Common myeloid progenitor, CD34-positive (primary cell): ENCODE measurements around the gene APH1A.

Experiments
- CTCF ChIA-PET: fragments of 350-600 bp; sonication (Branson Sonifier 250); formaldehyde crosslinking; loops from one replicate; lab custom pipeline; 2021; ENCODE audit warnings: antibody characterized with exemption; lab: Charles Lee
- POLR2A ChIA-PET: fragments of 350-600 bp; sonication (Branson Sonifier 250); formaldehyde crosslinking; loops from one replicate; lab custom pipeline; 2021; ENCODE audit warnings: antibody characterized with exemption; lab: Charles Lee
- DNase-seq, 3 donors: peaks; one replicate each; pipeline versions ENCODE4 v3.0.0 to v3.0.0-alpha.2; 2013
- H3K27ac ChIP-seq, 2 experiments: 1 replicate in 1 of 2; 2 replicates in 1 of 2; pipeline ENCODE4 v1.7.0; 2013; ENCODE audit warnings: inconsistent platforms in 2 of 2, low read length in 2 of 2, mild to moderate bottlenecking in 2 of 2, low read depth in 1 of 2, moderate library complexity in 1 of 2; ENCODE audit not compliant: severe bottlenecking in 2 of 2, insufficient read depth in 1 of 2, poor library complexity in 1 of 2
- H3K27me3 ChIP-seq, 5 experiments: replicated peaks in 2 of 5; 1 replicate in 3 of 5; 2 replicates in 2 of 5; pipeline versions ENCODE4 v1.6.1 to v1.7.0; 2013; ENCODE audit warnings: low read length in 4 of 5, mild to moderate bottlenecking in 2 of 5, moderate library complexity in 2 of 5, inconsistent platforms in 1 of 5; ENCODE audit not compliant: insufficient read depth in 5 of 5, control insufficient read depth in 4 of 5
- H3K36me3 ChIP-seq, 4 experiments: 1 replicate in 2 of 4; 2 replicates in 2 of 4; pipeline versions ENCODE4 v1.6.1 to v1.7.0; 2013; ENCODE audit warnings: low read length in 3 of 4, control low read depth in 1 of 4, mild to moderate bottlenecking in 1 of 4; ENCODE audit not compliant: control insufficient read depth in 4 of 4, insufficient read depth in 4 of 4
- H3K4me1 ChIP-seq, 4 experiments: 1 replicate in 3 of 4; 2 replicates in 1 of 4; pipeline versions ENCODE4 v1.6.1 to v1.7.1; 2013; ENCODE audit warnings: low read length in 3 of 4, mild to moderate bottlenecking in 3 of 4, control low read depth in 1 of 4, inconsistent platforms in 1 of 4, moderate library complexity in 1 of 4; ENCODE audit not compliant: control insufficient read depth in 4 of 4, insufficient read depth in 4 of 4; ENCODE audit errors: control extremely low read depth in 1 of 4
- H3K4me3 ChIP-seq, 7 experiments: 1 replicate in 4 of 7; 2 replicates in 3 of 7; pipeline versions ENCODE4 v1.5.1 to v1.7.0; 2013; ENCODE audit warnings: mild to moderate bottlenecking in 7 of 7, low read length in 6 of 7, moderate library complexity in 6 of 7, inconsistent platforms in 2 of 7, low read depth in 2 of 7, control low read depth in 1 of 7; ENCODE audit not compliant: insufficient read depth in 4 of 7, control insufficient read depth in 1 of 7; ENCODE audit errors: extremely low read depth in 1 of 7
- H3K9me3 ChIP-seq, 5 experiments: 1 replicate in 4 of 5; 2 replicates in 1 of 5; pipeline versions ENCODE4 v1.6.1 to v1.7.1; 2013; ENCODE audit warnings: low read length in 4 of 5, mild to moderate bottlenecking in 2 of 5, inconsistent platforms in 1 of 5, low read depth in 1 of 5, moderate library complexity in 1 of 5; ENCODE audit not compliant: control insufficient read depth in 4 of 5, insufficient read depth in 2 of 5; ENCODE audit errors: control extremely low read depth in 1 of 5
- whole genome bisulfite sequencing: methylation state at CpG from one replicate; pipeline ENCODE4 v1.1.5; 2013; ENCODE audit not compliant: insufficient coverage; 5-methylcytosine and 5-hydroxymethylcytosine counted together

The APH1A gene

DNA sequence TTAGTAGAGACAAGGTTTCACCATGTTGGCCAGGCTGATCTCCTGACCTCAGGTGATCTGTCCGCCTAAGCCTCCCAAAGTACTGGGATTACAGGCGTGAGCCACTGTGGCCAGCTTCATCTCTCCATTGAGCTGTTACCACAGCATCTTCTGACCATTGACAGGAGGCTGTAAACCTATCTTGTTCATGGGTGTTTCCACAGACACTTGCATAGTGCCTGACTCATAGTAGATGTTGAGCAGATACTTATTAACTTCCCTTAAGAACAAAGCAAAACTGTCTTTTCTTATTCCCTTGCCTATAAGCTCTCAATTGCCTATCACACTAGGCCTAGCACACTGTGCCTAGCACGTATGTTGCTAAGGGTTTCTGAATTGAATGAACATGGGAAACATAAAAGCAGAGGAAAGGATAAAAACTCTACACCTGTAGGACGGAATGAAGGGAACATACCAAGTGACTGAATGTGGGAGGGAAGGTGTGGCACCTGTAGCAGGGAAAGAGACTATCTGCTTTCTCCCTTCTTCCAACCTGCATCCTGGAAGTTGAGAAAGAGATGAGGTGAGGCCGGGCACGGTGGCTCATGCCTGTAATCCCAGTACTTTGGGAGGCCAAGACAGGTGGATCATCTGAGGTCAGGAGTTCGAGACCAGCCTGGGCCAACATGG lies 2.6 kb upstream of the APH1A start:
- DNase-seq: no peak
- CTCF ChIA-PET: interaction anchor here (2.0 to 16.4 kb wide), 3 partner anchors 10 to 15 kb away, joined by 9 to 246 read pairs (median 10); partner anchors contain the start of gene CA14
- Histone ChIP-seq H3K36me3 (peaks cover 4 to 11% (median 9%) of the 10 kb centered on the region in 4 experiments), H3K27ac (no peak overlapping the region), H3K9me3 (no peaks in the 10 kb centered on the region), H3K4me3 (no peak overlapping the region), H3K27me3 (no peaks in the 10 kb centered on the region), H3K4me1 (peaks cover 6 to 30% (median 15%) of the 10 kb centered on the region in 4 experiments)
- WGBS: 98% methylated on average over 6 of the region's 7 CpGs
- POLR2A ChIA-PET: no interaction called here

DNA sequence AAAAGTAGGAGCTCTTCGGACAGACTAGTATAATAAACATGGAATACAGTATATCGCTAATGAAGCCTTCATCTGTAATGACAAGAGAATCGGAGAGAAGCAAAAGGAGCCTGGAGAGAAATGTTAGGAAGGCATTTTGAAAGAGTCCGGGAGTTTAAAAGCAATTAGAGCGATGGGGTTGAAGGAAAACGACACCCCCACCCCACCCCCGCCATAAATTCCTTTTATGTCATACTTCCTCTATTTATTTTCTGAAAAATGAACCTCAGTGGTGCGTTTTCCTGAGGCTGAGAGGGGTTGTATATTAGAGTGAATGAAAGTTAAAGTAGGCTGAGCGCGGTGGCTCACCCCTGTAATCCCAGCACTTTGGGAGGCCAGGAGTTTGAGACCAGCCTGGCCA lies 635 bp upstream of the APH1A start:
- ChIA-PET CTCF (interaction anchor here (0.9 to 16.4 kb wide), 5 partner anchors 9 to 189 kb away, joined by 3 to 246 read pairs (median 5); partner anchors contain the start of genes CA14 and CIART), POLR2A (interaction anchor here (0.5 to 1.6 kb wide), 4 partner anchors 10 to 104 kb away, joined by 3 to 4 read pairs (median 3); partner anchors contain the start of genes ANP32E and PRPF3)
- Histone ChIP-seq H3K27ac (peak overlapping the region; percentile 86 to 94), H3K4me1 (peaks cover 6 to 30% (median 15%) of the 10 kb centered on the region in 4 experiments), H3K36me3 (peaks cover 4 to 30% (median 28%) of the 10 kb centered on the region in 4 experiments), H3K9me3 (no peaks in the 10 kb centered on the region), H3K4me3 (peak overlapping the region in 6 of 7 experiments; percentile 84 to 96 (median 89)), H3K27me3 (no peaks in the 10 kb centered on the region)
- DNase-seq: peak in 1 of 3 donors; percentile 51
- no CpG with 5 or more reads among the region's 10 CpGs for WGBS

DNA sequence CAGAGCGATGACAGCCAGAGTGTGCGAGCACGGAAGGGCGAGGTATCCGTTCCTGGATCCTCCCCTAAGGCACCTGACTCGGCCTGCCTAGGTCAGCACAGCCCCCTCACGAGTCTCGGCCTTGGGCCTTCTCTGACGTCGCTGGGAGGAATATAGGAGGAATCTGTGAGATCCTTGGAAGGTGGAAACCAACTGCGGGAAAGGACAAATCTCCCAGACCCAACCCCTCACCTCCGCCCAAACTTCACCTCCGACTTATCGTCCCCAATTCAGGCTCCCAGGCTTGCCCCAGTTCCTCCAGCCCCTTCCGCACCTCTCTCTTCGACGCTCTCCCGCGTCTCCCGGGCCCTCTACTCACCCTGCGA lies 494 bp downstream of the APH1A start:
- WGBS: 1% methylated on average over 16 of the region's 21 CpGs
- Histone ChIP-seq H3K36me3 (peaks cover 4 to 32% (median 30%) of the 10 kb centered on the region in 4 experiments), H3K27me3 (no peaks in the 10 kb centered on the region), H3K9me3 (no peaks in the 10 kb centered on the region), H3K27ac (peak overlapping the region; percentile 86 to 94), H3K4me1 (peaks cover 6 to 30% (median 15%) of the 10 kb centered on the region in 4 experiments), H3K4me3 (peak overlapping the region; percentile 84 to 96 (median 89))
- POLR2A ChIA-PET: interaction anchor here (1.0 to 1.6 kb wide), 2 partner anchors 11 to 33 kb away, joined by 3 read pairs; partner anchors contain the start of gene ANP32E
- peak in 2 of 3 donors; percentile 27 to 46 for DNase-seq
- CTCF ChIA-PET: interaction anchor here (1.7 to 16.4 kb wide), 2 partner anchors 11 to 13 kb away, joined by 7 to 246 read pairs; partner anchors contain the start of genes CA14 and CIART

DNA sequence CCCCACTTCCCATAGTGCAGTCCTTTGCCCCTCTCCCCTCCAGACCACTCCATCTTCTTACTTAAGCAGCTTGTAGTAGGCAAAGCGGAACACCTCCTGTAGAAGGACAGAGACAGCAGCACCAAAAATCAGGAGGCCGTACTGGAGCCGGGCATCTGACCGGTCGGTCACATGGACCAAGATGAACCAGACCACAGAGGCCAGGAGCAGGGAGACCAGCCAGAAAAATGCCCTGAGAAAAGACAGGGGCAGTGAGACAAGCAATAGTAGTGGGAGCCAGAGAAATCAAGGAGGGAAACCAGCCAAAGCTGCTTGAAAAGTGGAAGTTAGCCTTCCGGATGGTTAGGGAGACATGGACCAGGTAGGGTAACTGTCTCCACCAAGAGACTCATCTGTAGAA lies 920 bp downstream of the APH1A start:
- ChIA-PET POLR2A (no interaction called here), CTCF (interaction anchor here (16.4 kb wide), 1 partner anchor 10 kb away, joined by 246 read pairs; the partner anchor contains the start of gene CA14)

DNA sequence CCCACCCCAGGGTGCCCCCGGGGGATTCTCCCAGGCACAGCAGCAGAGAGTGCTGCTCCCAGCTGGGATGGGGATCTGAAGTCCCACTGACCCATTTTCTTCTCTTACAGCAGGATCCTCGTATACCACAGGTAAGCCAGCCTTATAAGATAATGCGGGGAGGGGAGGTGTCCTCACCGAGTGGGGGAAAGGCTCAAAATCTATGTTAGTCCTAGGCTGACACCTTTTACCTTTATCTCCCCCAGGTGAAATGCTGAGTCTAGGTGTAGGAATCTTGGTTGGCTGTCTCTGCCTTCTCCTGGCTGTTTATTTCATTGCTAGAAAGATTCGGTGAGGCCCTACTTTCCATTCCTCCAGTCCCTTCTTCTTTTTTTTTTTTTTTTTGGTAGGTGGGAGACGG lies 5.3 kb downstream of the APH1A start:
- POLR2A ChIA-PET: no interaction called here
- Histone ChIP-seq H3K27ac (no peak overlapping the region), H3K4me3 (no peak overlapping the region), H3K4me1 (peaks cover 0 to 14% (median 11%) of the 10 kb centered on the region in 4 experiments), H3K27me3 (peaks cover 0 to 18% (median 13%) of the 10 kb centered on the region in 5 experiments), H3K9me3 (no peaks in the 10 kb centered on the region), H3K36me3 (peaks cover 4 to 32% (median 30%) of the 10 kb centered on the region in 4 experiments)
- DNase-seq: no peak
- 96% methylated on average over 3 of the region's 6 CpGs for WGBS
- CTCF ChIA-PET: interaction anchor here (0.6 to 13.8 kb wide), 2 partner anchors 12 to 373 kb away, joined by 3 to 246 read pairs; partner anchors contain the start of genes APH1A, C1orf54 and CIART

More for the DNA sequence above, 920 bp downstream of the APH1A start:
- Histone ChIP-seq H3K27ac (peak overlapping the region; percentile 86 to 94), H3K4me3 (peak overlapping the region; percentile 84 to 96 (median 89)), H3K27me3 (no peaks in the 10 kb centered on the region), H3K9me3 (no peaks in the 10 kb centered on the region), H3K36me3 (peaks cover 4 to 32% (median 30%) of the 10 kb centered on the region in 4 experiments), H3K4me1 (peaks cover 6 to 30% (median 15%) of the 10 kb centered on the region in 4 experiments)
- DNase-seq: no peak
- WGBS: 54% methylated on average over 6 of the region's 6 CpGs

DNA sequence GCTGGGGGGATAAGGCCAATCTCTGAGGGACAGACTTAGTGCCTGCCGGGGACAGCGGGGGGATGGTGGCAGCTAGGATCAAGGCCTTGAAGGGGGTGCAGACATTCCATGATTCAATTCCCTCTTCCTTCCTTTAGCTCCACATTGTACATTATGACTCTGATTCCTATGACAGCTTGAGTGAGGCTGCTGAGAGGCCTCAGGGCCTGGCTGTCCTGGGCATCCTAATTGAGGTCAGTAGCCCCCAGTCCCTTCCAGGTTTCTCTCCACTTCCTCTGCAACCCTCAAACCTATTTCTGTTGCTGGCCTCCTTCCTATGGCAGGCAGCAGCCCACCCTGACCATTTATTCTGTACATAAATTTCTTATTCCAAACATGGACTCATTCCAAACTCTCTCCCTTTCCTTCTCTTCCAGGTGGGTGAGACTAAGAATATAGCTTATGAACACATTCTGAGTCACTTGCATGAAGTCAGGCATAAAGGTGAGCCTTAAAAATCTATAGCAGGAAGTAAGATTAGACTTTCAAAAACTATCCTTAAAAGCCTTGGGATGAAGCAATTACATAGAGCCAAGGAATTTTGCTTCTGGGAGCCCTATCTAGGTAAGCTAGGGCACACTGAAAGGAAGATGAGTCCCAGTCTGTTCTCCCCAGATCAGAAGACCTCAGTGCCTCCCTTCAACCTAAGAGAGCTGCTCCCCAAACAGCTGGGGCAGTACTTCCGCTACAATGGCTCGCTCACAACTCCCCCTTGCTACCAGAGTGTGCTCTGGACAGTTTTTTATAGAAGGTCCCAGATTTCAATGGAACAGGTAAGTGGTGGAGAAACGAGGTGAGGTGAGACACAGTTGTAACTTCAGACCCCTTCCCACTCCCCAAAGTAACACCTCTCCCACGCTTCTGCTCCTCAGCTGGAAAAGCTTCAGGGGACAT lies 6.2 kb downstream of the APH1A start:
- peaks cover 4 to 32% (median 30%) of the 10 kb centered on the region in 4 experiments for H3K36me3 ChIP-seq
- H3K27me3 ChIP-seq: peaks cover 0 to 27% (median 16%) of the 10 kb centered on the region in 5 experiments
- DNase-seq: no peak
- peaks cover 0 to 10% (median 4%) of the 10 kb centered on the region in 4 experiments for H3K4me1 ChIP-seq
- ChIA-PET POLR2A (interaction anchor here (1.6 kb wide), 1 partner anchor 19 kb away, joined by 4 read pairs; no protein-coding TSS in a partner anchor), CTCF (interaction anchor here (1.5 to 13.8 kb wide), 2 partner anchors 13 to 24 kb away, joined by 4 to 246 read pairs; partner anchors contain the start of genes APH1A, C1orf54 and CIART)
- no peak overlapping the region for H3K27ac ChIP-seq
- 100% methylated on average over 5 of the region's 6 CpGs for WGBS
- no peaks in the 10 kb centered on the region for H3K9me3 ChIP-seq
- no peak overlapping the region for H3K4me3 ChIP-seq
